Loucy (cell line): ENCODE results near the gene OGDH.
A peak's percentile ranks its signal among the peaks of the same experiment; 100 is the strongest.

Experiments
- CTCF ChIP-seq: fragments of 200-600 bp; sonication (generic); conservative IDR thresholded peaks from 2 replicates; pipeline ENCODE4 v1.5.1; 2014; ENCODE audit warnings: mild to moderate bottlenecking, antibody characterized with exemption, low read length
- EZH2phosphoT487 ChIP-seq: fragments of 200-600 bp; IDR thresholded peaks from 2 replicates; pipeline ENCODE4 v1.6.1; 2018; ENCODE audit warnings: antibody characterized with exemption, mild to moderate bottlenecking, moderate library complexity, borderline replicate concordance

DNA sequence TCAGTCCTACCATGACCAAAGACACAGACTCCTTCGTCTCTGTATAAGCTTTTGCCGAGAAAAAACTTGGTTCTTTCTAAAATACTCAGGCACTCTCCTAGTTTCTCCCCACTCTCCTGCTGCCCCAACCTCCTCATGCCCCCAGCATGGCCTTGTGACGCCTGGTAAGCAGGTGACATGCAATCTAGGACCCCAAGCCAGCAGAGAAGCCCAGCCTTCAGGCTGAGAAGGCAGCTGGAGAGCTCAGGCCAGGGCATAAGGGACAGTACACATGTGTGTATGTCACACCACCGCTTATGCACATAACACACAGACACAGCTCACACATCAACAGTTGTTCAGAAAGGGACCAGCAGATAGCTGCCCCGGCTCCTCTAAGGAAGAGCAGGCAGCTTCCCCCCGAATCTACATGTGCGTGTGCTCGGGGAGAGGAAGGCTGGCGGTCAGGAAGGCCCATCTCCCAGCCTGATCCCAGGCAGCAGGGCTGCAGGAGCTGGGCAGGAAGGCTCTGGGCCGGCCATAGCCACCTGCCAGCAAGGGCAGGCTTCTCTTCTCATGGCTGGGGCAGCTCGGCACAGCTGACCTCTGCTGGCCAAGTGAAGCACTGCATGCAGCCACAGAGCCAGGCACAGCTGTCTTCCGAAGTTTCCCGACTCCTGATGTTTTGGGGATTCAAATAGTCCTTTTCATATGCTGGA is 41.2 kb upstream of the OGDH start:
- TF ChIP-seq CTCF (peak; percentile 95), EZH2phosphoT487 (no peak)
